ENCODE measurements around the gene CHRM4. TPM values are rescaled to one million over a fixed set of nuclear protein-coding genes. Genes with fewer than 3 reads are reported as not detected.

CHRM4 gene
- total RNA-seq, 1 donor from 2014 or later: 0.35 TPM

- DNase-seq (peak; percentile 84), ATAC-seq (peak; percentile 44)
- no peaks in the 10 kb centered on the region for H3K36me3 ChIP-seq
- H3K9me3 ChIP-seq: no peaks in the 10 kb centered on the region
- H3K4me3 ChIP-seq: peak overlapping the region; percentile 59
- H3K27ac ChIP-seq: peak overlapping the region; percentile 83
- no peak for TF ChIP-seq CTCF (IDR thresholded peaks at IDR 0.05)
- peaks cover 38% of the 10 kb centered on the region for H3K4me1 ChIP-seq
- intact Hi-C loops (cut with DNase I): no loop called here
- H3K27me3 ChIP-seq: no peaks in the 10 kb centered on the region
Observed at GRCh38 chr11:46345131-46345597, 46.4 kb downstream of the CHRM4 start.

- intact Hi-C loops (cut with DNase I): no loop called here
- peaks cover 46% of the 10 kb centered on the region for H3K4me1 ChIP-seq
Observed at GRCh38 chr11:46343520-46343919, 48.1 kb downstream of the CHRM4 start.

GRCh38 chr11:46342239-46342638 is 49.3 kb downstream of the CHRM4 start:
- Histone ChIP-seq H3K27me3 (no peaks in the 10 kb centered on the region), H3K4me3 (no peak overlapping the region), H3K27ac (peak overlapping the region; percentile 47), H3K4me1 (peaks cover 45% of the 10 kb centered on the region), H3K36me3 (no peaks in the 10 kb centered on the region), H3K9me3 (no peaks in the 10 kb centered on the region)
- intact Hi-C loops (cut with DNase I): no loop called here
- TF ChIP-seq CTCF (IDR thresholded peaks at IDR 0.05): no peak
- DNase-seq (no peak), ATAC-seq (no peak)

More at GRCh38 chr11:46343520-46343919, 48.1 kb downstream of the CHRM4 start:
- no peaks in the 10 kb centered on the region for H3K36me3 ChIP-seq
- H3K27me3 ChIP-seq: no peaks in the 10 kb centered on the region
- H3K27ac ChIP-seq: peak overlapping the region; percentile 47
- DNase-seq: no peak
- ATAC-seq: no peak
- no peaks in the 10 kb centered on the region for H3K9me3 ChIP-seq
- no peak for TF ChIP-seq CTCF (IDR thresholded peaks at IDR 0.05)
- H3K4me3 ChIP-seq: no peak overlapping the region

GRCh38 chr11:46341454-46341853 is 50.1 kb downstream of the CHRM4 start:
- Histone ChIP-seq H3K9me3 (no peaks in the 10 kb centered on the region), H3K4me3 (no peak overlapping the region), H3K36me3 (no peaks in the 10 kb centered on the region), H3K27ac (peak overlapping the region; percentile 47), H3K27me3 (no peaks in the 10 kb centered on the region), H3K4me1 (peaks cover 45% of the 10 kb centered on the region)
- intact Hi-C loops (cut with DNase I): no loop called here
- TF ChIP-seq CTCF (IDR thresholded peaks at IDR 0.05): no peak
- ATAC-seq (no peak), DNase-seq (no peak)

- Histone ChIP-seq H3K9me3 (no peaks in the 10 kb centered on the region), H3K27me3 (no peaks in the 10 kb centered on the region), H3K36me3 (no peaks in the 10 kb centered on the region), H3K4me1 (peaks cover 42% of the 10 kb centered on the region), H3K27ac (peak overlapping the region; percentile 68), H3K4me3 (no peak overlapping the region)
- no peak for TF ChIP-seq CTCF (IDR thresholded peaks at IDR 0.05)
- intact Hi-C loops (cut with DNase I): no loop called here
- ATAC-seq: peak; percentile 35
- DNase-seq: no peak
Observed at GRCh38 chr11:46339816-46340215, 51.8 kb downstream of the CHRM4 start.
